Stimulated activated CD4-positive, alpha-beta T cell treated with anti-CD3 and anti-CD28 coated beads, Interleukin-4, amount 100 ng/mL, for 48 hours (primary cell): ENCODE results near the gene SUDS3.
A peak's percentile ranks its signal among the peaks of the same experiment; 100 is the strongest.
"Not testable (repeated sequence)": the region's sequence is repeated elsewhere in the genome, so short reads cannot be mapped to it uniquely, and the experiment has no call there.

Source experiments
- DNase-seq, 2 donors: peaks; one replicate each; pipeline ENCODE4 v3.0.0-alpha.2; 2020; ENCODE audit warnings: low read depth in 2 of 2

Gene SUDS3, protein sequence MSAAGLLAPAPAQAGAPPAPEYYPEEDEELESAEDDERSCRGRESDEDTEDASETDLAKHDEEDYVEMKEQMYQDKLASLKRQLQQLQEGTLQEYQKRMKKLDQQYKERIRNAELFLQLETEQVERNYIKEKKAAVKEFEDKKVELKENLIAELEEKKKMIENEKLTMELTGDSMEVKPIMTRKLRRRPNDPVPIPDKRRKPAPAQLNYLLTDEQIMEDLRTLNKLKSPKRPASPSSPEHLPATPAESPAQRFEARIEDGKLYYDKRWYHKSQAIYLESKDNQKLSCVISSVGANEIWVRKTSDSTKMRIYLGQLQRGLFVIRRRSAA

GRCh38 chr12:118376089-118377020 lies at the start of gene SUDS3:
Gene SUDS3 (plus strand): TSS chr12:118376555. CDS start chr12:118376692, 137 bp downstream.
- peak; percentile 87 to 92 for DNase-seq

GRCh38 chr12:118326991-118327390 lies 49.4 kb upstream of the SUDS3 start:
- no peak for DNase-seq

GRCh38 chr12:118327391-118327790 lies 49.0 kb upstream of the SUDS3 start:
- DNase-seq: no peak

DNA sequence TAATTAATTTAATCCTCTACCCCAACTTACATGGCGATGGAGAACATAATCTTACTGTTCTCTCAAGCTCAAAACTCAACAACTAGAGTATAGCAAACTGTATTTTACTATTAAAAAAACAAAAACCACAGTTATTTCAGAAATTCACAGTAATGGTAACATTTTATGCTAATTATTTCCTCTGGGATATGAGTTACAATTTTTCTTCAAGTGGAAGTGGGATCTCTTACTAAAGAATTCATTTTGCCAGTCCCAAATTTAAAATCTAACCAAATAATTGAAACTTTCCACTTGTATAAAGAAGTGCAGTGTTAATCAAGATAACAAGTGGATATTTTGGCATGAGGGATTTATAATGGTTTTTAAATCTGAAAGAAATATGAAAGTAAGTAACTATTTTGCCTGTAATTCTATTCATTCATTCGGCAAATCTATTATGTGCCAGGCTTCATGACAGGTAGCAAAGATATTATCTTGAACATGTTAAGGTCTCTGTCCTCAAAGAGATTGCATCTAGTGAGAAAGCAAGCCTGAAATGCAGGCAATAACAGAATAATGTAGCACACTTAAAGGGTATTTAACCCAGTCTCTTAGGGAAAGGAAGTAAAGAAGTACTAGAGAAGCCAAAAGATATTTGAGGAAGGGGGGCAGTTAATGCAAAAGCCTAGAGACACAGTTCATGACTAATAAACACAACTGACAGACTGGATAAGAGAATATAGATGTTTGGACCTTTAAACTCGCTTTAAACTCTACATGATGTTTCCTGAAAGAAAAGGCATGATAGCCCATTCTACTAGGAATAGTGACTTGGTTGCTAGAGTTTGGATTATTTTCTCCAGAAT lies 47.6 kb upstream of the SUDS3 start:
- DNase-seq: no peak

DNA sequence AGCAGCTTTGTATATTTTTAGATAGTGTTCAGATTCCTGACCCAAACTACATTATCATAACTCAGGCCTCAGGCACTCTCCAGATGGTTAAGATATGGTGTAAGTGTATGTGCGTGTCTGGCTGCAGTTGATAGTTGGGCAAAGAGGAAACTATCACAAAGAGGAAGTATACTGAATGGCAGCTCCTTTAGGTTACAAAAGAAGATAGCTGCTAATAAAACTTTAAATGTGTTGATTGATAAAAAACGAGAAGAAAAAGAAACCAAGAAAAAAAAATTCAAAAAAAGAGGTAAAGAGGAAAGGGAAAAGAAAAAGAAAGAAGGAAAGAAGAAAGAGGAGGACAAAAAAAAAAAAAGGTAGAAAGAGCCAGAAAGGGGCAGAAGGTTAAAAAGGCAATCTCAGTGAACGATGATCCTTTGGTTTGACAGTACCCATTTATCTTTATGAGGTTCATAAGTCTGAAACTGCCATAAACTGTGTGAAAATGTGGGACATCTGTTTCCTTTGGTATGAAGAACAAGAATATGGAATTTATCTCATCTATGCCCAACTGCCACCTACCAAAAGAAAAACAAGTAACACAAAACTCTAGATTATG lies 45.8 kb upstream of the SUDS3 start:
- DNase-seq: no peak

GRCh38 chr12:118332511-118332910 lies 43.8 kb upstream of the SUDS3 start:
- no peak for DNase-seq

DNA sequence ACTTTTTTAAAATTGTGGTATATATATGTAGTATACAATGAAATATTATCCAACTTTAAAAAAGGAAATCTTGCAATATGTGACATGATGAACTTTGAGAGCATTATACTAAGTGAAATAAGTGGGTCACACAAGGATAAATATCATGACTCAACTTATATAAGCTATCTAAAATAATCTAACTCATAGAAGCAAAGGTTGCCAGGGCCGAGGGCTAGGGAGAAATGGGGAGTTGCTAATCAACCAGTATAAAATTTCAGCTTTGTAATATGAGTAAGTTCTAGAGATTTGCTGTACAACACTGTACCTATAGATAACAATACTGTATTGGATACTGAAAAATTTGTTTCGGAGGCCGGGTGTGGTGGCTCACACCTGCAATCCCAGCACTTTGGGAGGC lies 42.1 kb upstream of the SUDS3 start:
- DNase-seq: no peak

GRCh38 chr12:118334939-118335567 lies 41.3 kb upstream of the SUDS3 start:
- DNase-seq: no peak

- DNase-seq: no peak
Observed at GRCh38 chr12:118336123-118336522, 40.2 kb upstream of the SUDS3 start.

DNA sequence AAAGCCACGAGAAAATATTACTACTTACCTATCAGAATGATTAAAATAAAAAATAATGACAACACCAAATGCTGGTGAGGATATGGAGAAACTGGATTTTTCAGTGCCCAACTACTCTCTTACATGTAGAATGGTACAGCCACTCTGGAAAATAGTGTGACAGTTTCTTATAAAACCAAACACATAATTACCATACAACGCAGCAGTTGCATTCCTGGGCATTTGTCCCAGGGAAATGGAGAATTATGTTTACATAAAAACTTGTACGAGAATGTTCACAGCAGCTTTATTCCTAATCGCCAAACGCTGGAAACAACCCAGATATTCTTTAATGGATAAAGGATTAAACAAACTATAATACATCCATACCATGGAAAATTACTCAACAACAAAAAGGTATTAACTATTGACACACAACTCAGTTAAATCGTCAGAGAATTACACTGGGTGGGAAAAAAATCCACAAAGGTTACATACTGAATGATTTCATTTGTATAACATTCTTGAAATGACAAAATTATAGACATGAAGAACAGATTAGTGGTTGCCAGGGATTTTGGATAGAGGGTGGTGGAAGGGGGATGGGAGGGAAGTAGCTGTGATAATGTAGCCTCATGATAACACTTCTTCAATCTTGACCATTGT lies 39.0 kb upstream of the SUDS3 start:
- no peak for DNase-seq

DNA sequence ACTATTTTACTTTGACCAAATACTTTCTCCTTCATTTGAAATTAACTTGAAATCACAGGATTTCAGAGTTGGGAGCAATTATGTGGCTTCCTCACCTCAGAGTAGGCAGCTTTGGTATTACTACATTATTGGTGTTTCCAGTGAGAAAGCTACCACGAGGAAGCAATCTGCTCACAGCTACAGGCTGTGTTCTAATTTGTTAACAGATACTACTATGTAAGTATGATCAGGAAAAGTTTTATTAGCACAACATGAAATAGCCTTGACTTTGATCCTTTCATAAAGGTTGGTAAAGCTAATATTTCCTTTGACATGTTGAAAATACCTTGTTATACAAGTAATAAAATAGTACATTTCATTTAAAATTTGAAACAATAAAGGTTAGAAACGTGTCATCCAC lies 34.3 kb upstream of the SUDS3 start:
- DNase-seq: no peak

GRCh38 chr12:118344829-118345228 lies 31.5 kb upstream of the SUDS3 start:
- no peak for DNase-seq

GRCh38 chr12:118345355-118345754 lies 31.0 kb upstream of the SUDS3 start:
- no peak for DNase-seq

DNA sequence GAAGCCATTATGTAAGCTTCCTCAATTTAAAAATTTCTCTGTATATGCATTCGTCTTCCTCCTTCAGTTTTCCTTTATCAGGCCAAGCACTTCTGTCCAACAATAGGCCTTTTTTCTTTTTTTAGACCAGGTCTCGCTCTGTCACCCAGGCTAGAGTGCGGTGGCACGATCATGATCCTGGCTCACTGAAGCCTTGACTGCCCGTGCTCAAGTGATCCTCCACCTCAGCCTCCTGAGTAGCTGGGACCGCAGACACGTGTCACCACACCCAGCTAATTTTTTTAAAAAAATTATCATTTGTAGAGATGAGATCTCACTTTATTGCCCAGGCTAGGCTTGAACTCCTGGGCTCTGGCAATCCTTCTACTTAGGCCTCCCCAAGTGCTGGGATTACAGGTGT lies 29.5 kb upstream of the SUDS3 start:
- DNase-seq: no peak

DNA sequence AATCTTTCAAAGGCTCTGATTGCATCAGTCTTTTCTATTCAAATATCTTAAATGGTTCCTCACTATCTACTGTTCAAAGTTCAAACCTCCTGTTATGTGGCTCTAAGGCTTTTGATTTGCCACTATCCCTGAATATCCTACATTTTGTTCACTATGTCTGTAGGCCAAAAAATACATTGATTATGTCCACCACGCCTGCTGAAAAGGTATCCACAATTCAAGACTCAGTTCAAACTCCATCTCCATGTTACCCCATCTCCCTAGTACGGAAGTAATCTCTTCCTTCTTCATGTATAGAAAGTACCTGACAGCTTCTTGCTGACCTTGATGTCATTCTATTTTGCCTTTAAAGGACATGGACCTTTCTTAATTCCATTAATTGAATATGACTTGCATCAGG lies 28.4 kb upstream of the SUDS3 start:
- no peak for DNase-seq

DNA sequence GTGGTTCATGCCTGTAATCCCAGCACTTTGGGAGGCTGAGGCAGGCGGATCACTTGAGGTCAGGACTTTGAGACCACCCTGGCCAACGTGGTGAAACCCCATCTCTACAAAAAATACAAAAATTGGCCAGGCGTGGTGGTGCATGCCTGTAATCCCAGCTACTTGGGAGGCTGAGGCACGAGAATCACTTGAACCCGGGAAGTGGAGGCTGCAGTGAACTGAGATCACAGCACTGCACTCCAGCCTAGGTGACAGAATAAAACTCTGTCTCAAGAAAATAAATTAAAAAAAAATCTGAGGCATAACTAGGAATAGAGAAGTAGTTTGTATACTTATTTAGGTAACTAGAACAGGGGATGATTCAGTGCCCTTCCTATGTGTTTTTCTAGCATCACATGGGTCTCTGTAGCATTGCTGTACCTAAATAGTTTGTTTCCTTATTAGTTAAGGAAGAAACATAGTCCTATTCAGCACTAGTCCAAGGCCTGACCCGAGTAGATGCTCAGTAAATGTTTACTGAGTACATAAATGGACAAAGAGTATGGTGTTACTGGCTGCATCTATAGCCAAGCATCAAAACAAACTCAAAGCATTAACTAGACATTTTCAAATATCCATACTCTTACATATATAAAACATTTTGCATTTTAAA lies 25.3 kb upstream of the SUDS3 start:
- no peak for DNase-seq

GRCh38 chr12:118353721-118354120 lies 22.6 kb upstream of the SUDS3 start:
- no peak for DNase-seq

DNA sequence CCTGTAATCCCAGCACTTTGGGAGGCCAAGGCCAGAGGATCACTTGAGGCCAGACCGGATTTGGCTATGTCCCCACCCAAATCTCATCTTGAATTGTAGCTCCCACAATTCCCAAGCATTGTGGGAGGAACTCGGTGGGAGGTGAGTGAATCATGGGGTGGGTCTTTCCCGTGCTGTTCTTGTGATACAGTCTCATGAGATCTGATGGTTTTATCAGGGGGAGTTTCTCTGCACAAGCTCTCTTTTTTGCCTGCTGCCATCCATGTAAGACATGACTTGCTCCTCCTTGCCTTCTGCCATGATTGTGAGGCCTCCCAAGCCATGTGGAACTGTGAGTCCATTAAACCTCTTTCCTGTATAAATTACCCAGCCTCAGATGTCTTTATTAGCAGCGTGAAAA lies 21.9 kb upstream of the SUDS3 start:
- DNase-seq: not testable (repeated sequence)

GRCh38 chr12:118354903-118355302 lies 21.5 kb upstream of the SUDS3 start:
- DNase-seq: no peak

- no peak for DNase-seq
Observed at GRCh38 chr12:118355843-118356242, 20.5 kb upstream of the SUDS3 start.
